A549 (cell line): ENCODE data around the gene PLEKHG7. TPM values are rescaled to one million over a fixed set of nuclear protein-coding genes. Genes with fewer than 3 reads are reported as not detected.
"Not testable (repeated sequence)": the region's sequence is repeated elsewhere in the genome, so short reads cannot be mapped to it uniquely, and the experiment has no call there.

Experiments
- ATAC-seq, 2 experiments: fragments of 200-7000 bp in 1 of 2; fragments of >200 bp in 1 of 2; cut with Nextera tagmentation in 1 of 2; cut with Tn5 transposase in 1 of 2; 3 replicates each; pipeline versions ENCODE4 v1.8.0 to v1.9.1; 2018 to 2020; ENCODE audit warnings: mild to moderate bottlenecking in 1 of 2, moderate library complexity in 1 of 2
- CTCF ChIA-PET: fragments of 300-600 bp; sonication (Branson Sonifier 250); formaldehyde crosslinking; extraction: SDS; loops from one replicate; lab custom pipeline; 2021; ENCODE audit warnings: antibody characterized with exemption, inconsistent platforms; lab: Yijun Ruan, JAX
- POLR2A ChIA-PET: fragments of 350-600 bp; formaldehyde crosslinking; extraction: SDS; loops from one replicate; lab custom pipeline; 2021; ENCODE audit warnings: antibody characterized with exemption, inconsistent platforms; lab: Yijun Ruan, JAX
- DNase-seq, 2 experiments: peaks; one replicate each; pipeline versions ENCODE4 v3.0.0 to v3.0.0-alpha.2; 2011 to 2016; ENCODE audit warnings: low read depth in 1 of 2, low spot score in 1 of 2
- FAIRE-seq: peaks from 2 replicates; lab custom pipeline; 2011; peaks lifted over from hg19 to GRCh38; lab: Jason Lieb, UNC
- H3K27ac ChIP-seq, 2 experiments: fragments of >200 bp; sonication (Bioruptor Twin); formaldehyde crosslinking; 3 replicates each; pipeline ENCODE4 v1.5.1; 2016 to 2017
- H3K4me1 ChIP-seq: fragments of >200 bp; sonication (Bioruptor Twin); formaldehyde crosslinking; 3 replicates; pipeline ENCODE4 v1.6.1; 2016
- H3K4me2 ChIP-seq: fragments of >200 bp; sonication (Bioruptor Twin); formaldehyde crosslinking; 3 replicates; pipeline ENCODE4 v1.6.1; 2016
- H3K4me3 ChIP-seq: fragments of >200 bp; sonication (Bioruptor Twin); formaldehyde crosslinking; 3 replicates; pipeline ENCODE4 v1.5.1; 2016
- H3K9me3 ChIP-seq: fragments of >200 bp; sonication (Bioruptor Twin); formaldehyde crosslinking; 3 replicates; pipeline ENCODE4 v1.6.1; 2016
- CBX2 ChIP-seq: fragments of 200-600 bp; sonication (generic); IDR thresholded peaks from 2 replicates; pipeline ENCODE4 v1.6.1; 2016; ENCODE audit warnings: low read depth, mild to moderate bottlenecking, borderline replicate concordance
- CBX8 ChIP-seq: fragments of 200-600 bp; sonication (generic); IDR thresholded peaks from 2 replicates; pipeline ENCODE4 v1.6.1; 2016
- CEBPB ChIP-seq, 2 experiments: fragments of >200 bp in 1 of 2; sonication (Bioruptor Twin) in 1 of 2; formaldehyde crosslinking in 1 of 2; IDR thresholded peaks; 2 replicates each; pipeline ENCODE4 v1.6.1; 2012 to 2016
- CHD4 ChIP-seq: fragments of 200-600 bp; sonication (generic); IDR thresholded peaks from 2 replicates; pipeline ENCODE4 v1.6.1; 2016; ENCODE audit warnings: antibody characterized with exemption, mild to moderate bottlenecking, borderline replicate concordance
- CTCF ChIP-seq: fragments of >200 bp; sonication (Bioruptor Twin); formaldehyde crosslinking; IDR thresholded peaks from 3 replicates; pipeline ENCODE4 v1.5.1; 2016
- EHMT2 ChIP-seq: fragments of 200-600 bp; sonication (generic); IDR thresholded peaks from 2 replicates; pipeline ENCODE4 v1.6.1; 2016; ENCODE audit warnings: antibody characterized with exemption, low read depth, mild to moderate bottlenecking, moderate library complexity
- ELK1 ChIP-seq: fragments of 150-350 bp; IDR thresholded peaks from 2 replicates; pipeline ENCODE4 v1.6.1; 2014; ENCODE audit warnings: low read depth, mild to moderate bottlenecking, low read length
- FOSB ChIP-seq: fragments of 250-450 bp; sonication (Bioruptor Pico); IDR thresholded peaks from 2 replicates; pipeline ENCODE4 v1.5.0; 2020; ENCODE audit warnings: mild to moderate bottlenecking, moderate library complexity
- FOXS1 ChIP-seq: fragments of 250-450 bp; sonication (Bioruptor Pico); IDR thresholded peaks from 2 replicates; pipeline ENCODE4 v1.5.0; 2020; ENCODE audit warnings: mild to moderate bottlenecking, moderate library complexity
- GATA3 ChIP-seq: IDR thresholded peaks from 2 replicates; pipeline ENCODE4 v1.6.1; 2012; ENCODE audit warnings: borderline replicate concordance
- HES2 ChIP-seq: fragments of >200 bp; sonication (Bioruptor Twin); formaldehyde crosslinking; IDR thresholded peaks from 2 replicates; pipeline ENCODE4 v1.6.1; 2016
- HOXB13 ChIP-seq: fragments of 250-450 bp; sonication (Bioruptor Pico); IDR thresholded peaks from 2 replicates; pipeline ENCODE4 v1.5.0; 2020; ENCODE audit warnings: low read depth, mild to moderate bottlenecking, moderate library complexity
- KDM5A ChIP-seq: fragments of 200-600 bp; sonication (generic); IDR thresholded peaks from 2 replicates; pipeline ENCODE4 v1.6.1; 2016; ENCODE audit warnings: antibody characterized with exemption, mild to moderate bottlenecking
- NFE2L2 ChIP-seq: fragments of 150-350 bp; conservative IDR thresholded peaks from 2 replicates; pipeline ENCODE4 v1.6.1; 2014; ENCODE audit warnings: low read length
- PHF8 ChIP-seq: fragments of 200-600 bp; sonication (generic); IDR thresholded peaks from 2 replicates; pipeline ENCODE4 v1.6.1; 2016; ENCODE audit warnings: low read depth, mild to moderate bottlenecking, antibody characterized with exemption, moderate library complexity, borderline replicate concordance
- REST ChIP-seq: fragments of 200-600 bp; sonication (generic); IDR thresholded peaks from 2 replicates; pipeline ENCODE4 v1.6.1; 2016; ENCODE audit warnings: antibody characterized with exemption, mild to moderate bottlenecking, moderate library complexity
- RFX5 ChIP-seq: fragments of 450-650 bp; IDR thresholded peaks from 2 replicates; pipeline ENCODE4 v1.7.1; 2014; ENCODE audit warnings: antibody characterized with exemption, mild to moderate bottlenecking, moderate library complexity
- SMC3 ChIP-seq: fragments of >200 bp; sonication (Bioruptor Twin); formaldehyde crosslinking; IDR thresholded peaks from 3 replicates; pipeline ENCODE4 v1.6.1; 2018; ENCODE audit warnings: inconsistent platforms
- SREBF2 ChIP-seq: fragments of 450-650 bp; IDR thresholded peaks from 2 replicates; pipeline ENCODE4 v1.6.1; 2014; ENCODE audit warnings: mild to moderate bottlenecking, moderate library complexity
- TP53 ChIP-seq: fragments of 250-450 bp; sonication (Bioruptor Pico); IDR thresholded peaks from 2 replicates; pipeline ENCODE4 v1.5.0; 2021; ENCODE audit warnings: mild to moderate bottlenecking, moderate library complexity
- USF2 ChIP-seq: fragments of 450-650 bp; IDR thresholded peaks from 2 replicates; pipeline ENCODE4 v1.6.1; 2014; ENCODE audit warnings: antibody characterized with exemption
- WGBS: methylation state at CpG from one replicate; pipeline ENCODE4 v1.1.6; 2017; ENCODE audit errors: missing lambda C conversion rate; 5-methylcytosine and 5-hydroxymethylcytosine counted together
- polyA plus RNA-seq, 4 experiments: library from polyadenylated mRNA; depleted of rRNA in 3 of 4; stranded (reverse); fragments of >200 nt; fragmentation: RNase III in 1 of 4; extraction: RNeasy Plus Mini Kit Qiagen cat#74134 plus additional on column Dnase treatment in 1 of 4; gene quantifications; 2 replicates in 3 of 4; 3 replicates in 1 of 4; pipeline ENCODE4 v1.2.3, GENCODE V29; 2011 to 2017

PLEKHG7 gene
- polyA plus RNA-seq, 2 of the 4 experiments (the other 2 are of a cell fraction), result 0.03 to 0.05 TPM

- Histone ChIP-seq H3K27ac (no peak overlapping the region), H3K4me3 (no peak overlapping the region), H3K4me2 (no peak overlapping the region), H3K9me3 (0 out of 3 replicates have a peak, but pooled peaks cover 7% of the 10 kb centered on the region), H3K4me1 (no peaks in the 10 kb centered on the region)
- peak; percentile 23 for FAIRE-seq
- ChIA-PET CTCF (interaction anchor here (0.9 to 1.4 kb wide), 3 partner anchors 16 to 805 kb away, joined by 3 read pairs; no protein-coding TSS in a partner anchor), POLR2A (no interaction called here)
- WGBS, result 92% methylated on average over 2 of the region's 2 CpGs
- TF ChIP-seq HOXB13 (CRISPR knock-in tag) (no peak), CEBPB (IDR thresholded peaks at IDR 0.05) (0 out of 4 replicates have a peak, but pooled peaks of 1 of the 2 experiments have one; percentile 9)
- no peak for DNase-seq
- no peak for ATAC-seq
Observed at GRCh38 chr12:92665496-92665895, 37.3 kb upstream of the PLEKHG7 start.

- Histone ChIP-seq H3K4me2 (no peak overlapping the region), H3K27ac (no peak overlapping the region), H3K9me3 (no peaks in the 10 kb centered on the region), H3K4me1 (no peaks in the 10 kb centered on the region), H3K4me3 (no peak overlapping the region)
- ChIA-PET CTCF (interaction anchor here (0.9 to 1.5 kb wide), 3 partner anchors 8 to 17 kb away, joined by 3 to 5 read pairs (median 3); no protein-coding TSS in a partner anchor), POLR2A (no interaction called here)
- ATAC-seq (no peak), FAIRE-seq (no peak), DNase-seq (no peak)
- TF ChIP-seq HES2 (no peak), NFE2L2 (no peak), RFX5 (no peak), CBX2 (no peak), KDM5A (no peak), SMC3 (no peak), USF2 (no peak)
Observed at GRCh38 chr12:92668739-92669138, 34.0 kb upstream of the PLEKHG7 start.

- POLR2A ChIA-PET, H3K9me3 ChIP-seq, FAIRE-seq: not testable (repeated sequence)
Observed at GRCh38 chr12:92671524-92671923, 31.3 kb upstream of the PLEKHG7 start.

GRCh38 chr12:92673756-92674155 is 29.0 kb upstream of the PLEKHG7 start:
- no peak for ATAC-seq
- Histone ChIP-seq H3K9me3 (no peaks in the 10 kb centered on the region), H3K4me3 (no peak overlapping the region), H3K4me2 (no peak overlapping the region), H3K4me1 (no peaks in the 10 kb centered on the region), H3K27ac (no peak overlapping the region)
- 47% methylated on average over 3 of the region's 3 CpGs for WGBS
- CTCF ChIA-PET, result no interaction called here
- no peak for FAIRE-seq
- DNase-seq, result no peak
- POLR2A ChIA-PET, result no interaction called here
- TF ChIP-seq CBX8, result no peak
- no peak for TF ChIP-seq HES2
- no peak for TF ChIP-seq CBX2
- TF ChIP-seq GATA3, result no peak
- no peak for TF ChIP-seq CTCF
- TF ChIP-seq CHD4, result no peak
- TF ChIP-seq EHMT2, result no peak
- TF ChIP-seq USF2, result no peak
- no peak for TF ChIP-seq ELK1
- TF ChIP-seq FOXS1 (CRISPR knock-in tag), result no peak
- no peak for TF ChIP-seq FOSB (CRISPR knock-in tag)
- TF ChIP-seq REST, result no peak
- TF ChIP-seq TP53, result no peak
- TF ChIP-seq PHF8, result no peak
- no peak for TF ChIP-seq SREBF2

More at GRCh38 chr12:92671524-92671923, 31.3 kb upstream of the PLEKHG7 start:
- H3K4me2 ChIP-seq, H3K4me1 ChIP-seq, H3K4me3 ChIP-seq, DNase-seq, H3K27ac ChIP-seq, ATAC-seq: not testable (repeated sequence)
- 70% methylated on average over 11 of the region's 11 CpGs for WGBS
- CTCF ChIA-PET, result interaction anchor here (0.9 kb wide), 1 partner anchor 1289 kb away, joined by 3 read pairs; no protein-coding TSS in a partner anchor
